Mesothelial cell of epicardium (in vitro differentiated cells): ENCODE data around the gene APLNR. TPM values are rescaled to one million over a fixed set of nuclear protein-coding genes. Genes with fewer than 3 reads are reported as not detected.

Source experiments
- DNase-seq, 2 experiments: peaks; one replicate each; pipeline ENCODE4 v3.0.0; 2021; ENCODE audit warnings: low spot score in 2 of 2; ENCODE audit not compliant: unreplicated experiment in 2 of 2
- H3K27ac Mint-ChIP-seq: 2 replicates; pipeline ENCODE4 v1.8.0; 2021; ENCODE audit warnings: mixed read lengths
- H3K27me3 Mint-ChIP-seq: 2 replicates; pipeline ENCODE4 v1.8.0; 2021; ENCODE audit warnings: low read depth, mixed read lengths
- H3K36me3 Mint-ChIP-seq: 2 replicates; pipeline ENCODE4 v1.8.0; 2021; ENCODE audit warnings: mixed read lengths
- H3K4me1 Mint-ChIP-seq: 2 replicates; pipeline ENCODE4 v1.8.0; 2021; ENCODE audit warnings: mixed read lengths
- H3K4me3 Mint-ChIP-seq: 2 replicates; pipeline ENCODE4 v1.8.0; 2021; ENCODE audit warnings: mild to moderate bottlenecking, moderate library complexity, mixed read lengths
- H3K9me3 Mint-ChIP-seq: 2 replicates; pipeline ENCODE4 v1.8.0; 2021; ENCODE audit warnings: mixed read lengths
- total RNA-seq: library from RNA; stranded (reverse); gene quantifications from 3 replicates; pipeline ENCODE4 v1.2.1, GENCODE V29; 2021
- TF ChIP-seq, protein P1 (sequence below): fragments of 200-600 bp; sonication (generic); IDR thresholded peaks from one replicate; pipeline ENCODE4 v1.5.0; 2021; ENCODE audit warnings: antibody characterized with exemption; ENCODE audit not compliant: unreplicated experiment

APLNR gene
- total RNA-seq, 1 donor from 2014 or later: 3.4 TPM

DNA sequence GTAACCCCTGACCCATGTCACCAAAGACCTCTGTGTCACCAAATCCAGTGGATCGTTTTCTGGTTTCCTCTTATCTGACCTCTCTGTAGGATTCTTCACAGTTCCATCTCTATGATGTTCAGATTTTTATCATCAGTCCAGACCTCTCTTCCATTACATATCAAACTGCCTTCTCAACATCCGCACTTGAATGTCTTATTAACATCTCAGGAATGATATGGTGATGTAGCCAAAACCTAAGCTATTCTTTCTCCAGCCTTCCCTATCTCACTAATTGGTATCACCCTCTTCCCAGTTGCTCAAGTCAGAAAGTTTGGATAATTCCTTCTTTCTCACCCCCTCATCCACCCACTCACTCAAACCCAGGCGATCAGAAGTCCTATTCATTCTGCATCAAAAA is 13.4 kb downstream of the APLNR start:
- peaks cover 2% of the 10 kb centered on the region for H3K4me1 Mint-ChIP-seq
- H3K4me3 Mint-ChIP-seq: no peak overlapping the region
- DNase-seq: no peak
- TF ChIP-seq, protein P1, sequence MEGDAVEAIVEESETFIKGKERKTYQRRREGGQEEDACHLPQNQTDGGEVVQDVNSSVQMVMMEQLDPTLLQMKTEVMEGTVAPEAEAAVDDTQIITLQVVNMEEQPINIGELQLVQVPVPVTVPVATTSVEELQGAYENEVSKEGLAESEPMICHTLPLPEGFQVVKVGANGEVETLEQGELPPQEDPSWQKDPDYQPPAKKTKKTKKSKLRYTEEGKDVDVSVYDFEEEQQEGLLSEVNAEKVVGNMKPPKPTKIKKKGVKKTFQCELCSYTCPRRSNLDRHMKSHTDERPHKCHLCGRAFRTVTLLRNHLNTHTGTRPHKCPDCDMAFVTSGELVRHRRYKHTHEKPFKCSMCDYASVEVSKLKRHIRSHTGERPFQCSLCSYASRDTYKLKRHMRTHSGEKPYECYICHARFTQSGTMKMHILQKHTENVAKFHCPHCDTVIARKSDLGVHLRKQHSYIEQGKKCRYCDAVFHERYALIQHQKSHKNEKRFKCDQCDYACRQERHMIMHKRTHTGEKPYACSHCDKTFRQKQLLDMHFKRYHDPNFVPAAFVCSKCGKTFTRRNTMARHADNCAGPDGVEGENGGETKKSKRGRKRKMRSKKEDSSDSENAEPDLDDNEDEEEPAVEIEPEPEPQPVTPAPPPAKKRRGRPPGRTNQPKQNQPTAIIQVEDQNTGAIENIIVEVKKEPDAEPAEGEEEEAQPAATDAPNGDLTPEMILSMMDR: no peak
- H3K27ac Mint-ChIP-seq: no peak overlapping the region
- no peaks in the 10 kb centered on the region for H3K36me3 Mint-ChIP-seq
- no peaks in the 10 kb centered on the region for H3K9me3 Mint-ChIP-seq
- peaks cover 1% of the 10 kb centered on the region for H3K27me3 Mint-ChIP-seq

DNA sequence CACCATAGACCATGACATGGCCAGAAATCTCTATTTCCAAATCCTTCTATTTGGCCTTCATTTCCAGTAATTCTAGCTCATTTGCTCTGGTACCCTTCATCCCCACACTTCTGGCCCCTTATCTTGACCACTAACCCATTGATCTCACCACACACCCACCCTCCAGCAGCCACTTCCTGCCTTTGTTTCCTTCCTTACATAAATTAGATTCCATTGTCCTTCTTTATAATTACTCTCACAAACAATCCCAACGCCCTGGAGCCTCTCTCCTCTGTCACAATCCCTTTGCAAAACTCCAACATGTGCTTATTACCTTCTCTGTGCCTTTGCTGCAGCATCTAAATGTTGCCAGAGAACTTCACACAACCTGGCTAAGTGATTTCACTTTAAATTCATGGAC is 14.8 kb downstream of the APLNR start:
- Mint-ChIP-seq H3K4me3 (no peak overlapping the region), H3K36me3 (no peaks in the 10 kb centered on the region), H3K27ac (no peak overlapping the region), H3K9me3 (no peaks in the 10 kb centered on the region), H3K27me3 (no peaks in the 10 kb centered on the region), H3K4me1 (peaks cover 2% of the 10 kb centered on the region)
- TF ChIP-seq, protein P1: no peak
- no peak for DNase-seq

DNA sequence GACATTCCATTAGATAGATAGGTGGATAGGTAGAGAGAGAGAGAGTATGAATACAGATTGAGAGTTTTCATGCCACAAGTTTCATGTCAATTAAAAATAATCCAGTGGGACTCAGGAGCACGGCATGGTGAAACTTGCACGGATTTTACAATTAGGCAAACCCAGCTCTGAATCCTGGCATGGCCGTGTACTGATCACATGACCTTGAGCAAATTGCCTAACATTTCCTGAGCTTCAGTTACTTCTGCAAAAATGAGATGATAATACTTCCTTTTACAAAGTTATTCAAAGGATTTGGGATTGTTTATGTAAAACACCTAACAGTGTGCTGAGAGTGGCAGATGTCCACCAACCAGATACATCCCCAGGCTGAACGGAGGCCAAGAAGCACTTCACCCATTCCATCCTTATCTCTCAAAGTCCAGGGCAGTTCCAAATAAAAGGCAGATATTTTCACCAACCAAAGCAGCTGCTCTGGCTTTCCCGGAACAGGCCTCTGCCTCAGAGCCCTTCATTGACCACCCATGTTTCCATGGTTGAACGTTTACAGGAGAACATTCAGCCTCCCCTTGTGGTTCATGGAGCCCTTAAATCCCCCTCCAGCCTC is 17.9 kb downstream of the APLNR start:
- H3K27ac Mint-ChIP-seq: peak overlapping the region; percentile 10
- H3K4me1 Mint-ChIP-seq: peaks cover 7% of the 10 kb centered on the region
- H3K36me3 Mint-ChIP-seq: no peaks in the 10 kb centered on the region
- no peak overlapping the region for H3K4me3 Mint-ChIP-seq
- no peak for DNase-seq
- no peaks in the 10 kb centered on the region for H3K9me3 Mint-ChIP-seq
- TF ChIP-seq, protein P1: no peak
- H3K27me3 Mint-ChIP-seq: no peaks in the 10 kb centered on the region

DNA sequence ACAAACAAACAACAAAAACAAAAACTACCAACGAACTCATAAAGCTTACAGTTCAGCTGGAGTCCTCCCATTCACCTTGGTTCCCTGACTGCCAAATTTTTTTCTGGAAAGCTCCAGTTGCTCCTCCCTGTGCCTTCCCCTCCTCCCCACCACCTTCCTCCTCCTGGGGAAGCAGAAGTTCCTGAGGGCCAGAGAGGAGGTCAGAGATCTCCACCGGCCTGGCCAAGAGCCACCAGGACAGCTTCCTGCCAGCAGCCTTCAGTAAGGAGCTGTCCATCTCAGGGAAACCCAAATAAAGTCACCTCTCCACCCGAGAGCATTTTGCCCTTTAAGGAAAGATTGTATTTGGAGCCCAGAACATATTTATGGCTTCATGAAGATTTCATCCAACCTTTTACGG is 20.0 kb downstream of the APLNR start:
- H3K4me1 Mint-ChIP-seq: peaks cover 9% of the 10 kb centered on the region

DNA sequence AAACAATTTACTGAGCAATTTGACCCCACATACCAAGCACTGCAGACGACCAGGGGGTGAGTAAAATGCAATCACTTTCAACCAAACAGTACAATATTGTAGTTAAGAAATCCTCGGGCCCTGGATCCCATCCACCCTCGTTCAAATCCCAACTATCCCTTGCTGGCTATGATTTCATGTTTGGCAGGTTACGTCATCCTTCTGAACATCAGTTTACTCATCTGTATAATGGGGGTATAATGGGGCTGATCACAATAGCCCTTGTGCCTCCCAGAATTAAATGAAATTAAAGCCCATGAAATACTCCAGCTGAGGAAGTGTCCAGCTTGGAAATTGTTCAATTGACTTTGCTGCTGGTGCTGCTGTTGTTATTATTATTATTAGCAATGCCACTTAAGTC is 20.6 kb downstream of the APLNR start:
- Mint-ChIP-seq H3K4me3 (no peak overlapping the region), H3K27me3 (no peaks in the 10 kb centered on the region), H3K36me3 (no peaks in the 10 kb centered on the region), H3K4me1 (peaks cover 10% of the 10 kb centered on the region), H3K9me3 (no peaks in the 10 kb centered on the region), H3K27ac (no peak overlapping the region)
- no peak for DNase-seq
- TF ChIP-seq, protein P1: no peak

More for the DNA sequence above, 20.0 kb downstream of the APLNR start:
- DNase-seq: no peak
- Mint-ChIP-seq H3K27me3 (no peaks in the 10 kb centered on the region), H3K27ac (no peak overlapping the region), H3K4me3 (no peak overlapping the region), H3K36me3 (no peaks in the 10 kb centered on the region), H3K9me3 (no peaks in the 10 kb centered on the region)
- TF ChIP-seq, protein P1: no peak

DNA sequence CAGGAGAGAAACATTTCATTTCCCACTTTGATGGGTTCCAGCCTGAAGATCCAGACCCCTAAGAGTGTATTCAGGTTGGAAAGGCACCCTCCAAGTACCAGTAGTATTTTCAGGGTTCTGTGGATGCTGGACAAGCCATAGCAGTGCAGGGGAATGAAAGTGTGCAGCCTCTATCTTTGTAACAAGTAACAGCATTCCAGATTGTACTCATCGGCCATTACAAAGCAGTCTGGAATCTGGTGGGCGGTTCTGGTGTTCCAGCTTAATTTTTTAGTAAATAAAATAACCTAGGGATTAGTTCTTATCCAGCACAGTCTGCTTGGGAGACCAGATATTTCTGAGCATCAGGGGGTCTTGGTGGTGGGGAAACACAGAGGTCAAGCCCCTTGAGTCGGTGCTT is 22.6 kb downstream of the APLNR start:
- Mint-ChIP-seq H3K27ac (no peak overlapping the region), H3K9me3 (no peaks in the 10 kb centered on the region), H3K4me3 (no peak overlapping the region), H3K27me3 (no peaks in the 10 kb centered on the region), H3K4me1 (peaks cover 15% of the 10 kb centered on the region), H3K36me3 (no peaks in the 10 kb centered on the region)
- DNase-seq: no peak
- TF ChIP-seq, protein P1: no peak
